Fibroblast of skin of abdomen (primary cell): ENCODE measurements around the gene TRABD2B.

Experiments used
- DNase-seq: peaks from one replicate; pipeline ENCODE4 v3.0.0-alpha.2; 2013

Gene TRABD2B

GRCh38 chr1:47752559-47752958, 244.6 kb downstream of the TRABD2B start:
- DNase-seq: no peak

- no peak for DNase-seq
Observed at GRCh38 chr1:47751996-47752451, 245.2 kb downstream of the TRABD2B start.

DNA sequence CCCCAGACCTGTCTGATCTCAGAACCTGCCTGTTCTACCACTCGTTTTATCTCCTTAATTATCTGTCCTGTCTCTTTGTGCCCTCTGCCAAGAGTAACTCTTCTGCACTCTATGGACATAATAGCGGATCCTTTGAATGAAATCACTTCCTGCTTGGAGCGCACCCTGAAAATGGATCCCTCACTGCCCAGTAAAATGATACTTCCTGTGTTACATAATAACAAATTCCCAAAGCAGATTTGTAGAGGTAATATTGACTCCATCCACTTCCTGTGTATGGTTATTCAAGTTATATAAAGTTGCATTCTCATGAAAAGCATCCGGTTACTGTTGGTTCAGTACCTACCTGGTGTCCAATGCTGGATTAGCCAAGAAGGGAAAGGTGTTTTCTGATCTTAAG, 246.0 kb downstream of the TRABD2B start:
- no peak for DNase-seq

DNA sequence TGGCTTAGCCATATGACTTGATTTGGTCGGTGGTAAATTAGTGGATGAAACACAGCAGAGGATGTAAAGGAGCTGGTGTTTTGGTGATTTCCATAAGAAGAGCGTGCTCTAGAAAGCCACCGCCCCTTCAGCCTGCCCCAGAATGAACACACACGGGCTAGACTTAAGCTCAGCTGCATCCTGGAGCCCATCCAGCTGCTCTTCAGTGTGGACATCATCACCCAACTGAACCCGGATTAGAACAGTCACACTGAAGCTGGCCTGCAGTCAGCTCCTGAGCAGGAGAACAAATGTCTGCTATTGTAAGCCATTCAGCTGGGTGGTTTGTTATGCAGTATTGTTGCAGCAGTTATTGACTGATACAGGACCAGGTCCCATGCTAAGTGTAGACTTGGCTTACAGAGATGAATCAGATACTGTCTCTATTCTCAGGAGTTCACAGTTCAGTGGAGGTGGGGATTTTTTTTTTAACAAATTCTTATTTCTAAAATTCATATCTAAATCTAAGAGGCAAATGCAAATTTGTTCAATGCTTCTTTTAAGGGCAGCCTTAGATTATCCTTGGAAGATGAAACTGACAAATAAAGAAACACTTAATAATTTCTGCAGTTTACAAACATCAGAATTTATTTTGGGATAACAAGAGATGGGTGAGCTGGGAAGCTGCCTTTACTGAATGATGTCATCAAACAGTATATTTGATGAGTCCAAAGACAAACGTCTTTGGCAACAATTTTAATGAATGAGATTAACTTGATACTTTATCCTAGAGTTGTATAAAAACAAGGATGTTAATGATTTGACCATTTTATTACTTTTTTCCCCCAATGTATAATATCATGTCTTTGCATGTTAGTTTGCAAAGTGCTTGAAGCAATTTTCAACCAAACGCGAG, 251.2 kb downstream of the TRABD2B start:
- no peak for DNase-seq

- DNase-seq: no peak
Observed at GRCh38 chr1:47742890-47743760, 254.1 kb downstream of the TRABD2B start.

GRCh38 chr1:47738560-47739182, 258.5 kb downstream of the TRABD2B start:
- DNase-seq: peak; percentile 57

DNA sequence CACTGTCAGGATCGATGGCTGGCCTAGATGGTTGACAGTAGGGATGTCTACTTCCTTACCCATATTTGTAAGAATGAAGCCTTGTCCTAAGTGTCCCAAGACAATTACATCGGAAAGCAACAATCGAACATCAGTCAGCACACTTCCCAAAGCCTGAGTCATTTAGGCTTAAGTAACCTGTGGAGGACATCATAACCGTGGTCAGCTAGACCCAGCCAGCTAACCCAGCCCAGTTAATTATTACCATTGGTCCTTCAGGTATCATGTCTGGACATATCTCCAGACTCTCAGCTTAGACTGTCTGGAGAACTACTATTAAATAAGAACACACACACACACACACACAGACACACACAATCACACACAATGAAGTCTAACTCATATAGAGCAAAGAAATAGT, 264.7 kb downstream of the TRABD2B start:
- DNase-seq: no peak

DNA sequence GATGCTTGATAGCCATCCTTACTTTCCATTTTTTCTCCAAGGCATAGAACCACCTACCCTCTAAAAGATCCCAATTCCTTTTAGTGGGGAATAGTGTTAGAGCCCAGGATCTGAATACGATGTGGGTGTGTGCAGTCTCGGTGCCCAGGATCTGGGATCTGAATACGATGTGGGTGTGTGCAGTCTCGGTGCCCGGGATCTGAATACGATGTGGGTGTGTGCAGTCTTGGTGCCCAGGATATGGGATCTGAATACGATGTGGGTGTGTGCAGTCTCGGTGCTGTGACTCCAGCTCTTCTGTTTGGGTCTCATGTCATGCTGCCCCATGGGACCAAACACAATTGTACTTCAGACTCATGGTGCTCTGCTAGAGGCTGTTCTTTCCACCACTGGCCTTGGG, 265.5 kb downstream of the TRABD2B start:
- no peak for DNase-seq

DNA sequence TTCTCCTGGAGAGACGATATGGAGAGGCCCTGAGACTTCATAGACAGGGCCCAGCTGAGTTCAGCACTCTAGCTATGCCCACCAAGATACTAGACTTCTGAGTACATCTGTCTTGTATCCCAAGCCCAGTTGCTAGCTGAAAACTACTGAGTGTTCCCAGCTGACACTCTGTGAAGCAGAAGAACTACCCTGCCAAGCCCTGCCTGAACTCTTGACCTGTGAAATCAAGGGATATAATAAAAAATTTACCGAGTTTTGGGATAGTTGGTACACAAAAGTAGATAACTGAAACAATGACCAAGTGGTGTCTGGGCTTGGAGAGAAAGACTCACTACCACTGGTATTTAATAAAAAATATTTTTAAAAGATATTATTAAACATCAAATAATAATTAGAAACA, 267.5 kb downstream of the TRABD2B start:
- no peak for DNase-seq

GRCh38 chr1:47727697-47728085, 269.5 kb downstream of the TRABD2B start:
- no peak for DNase-seq

DNA sequence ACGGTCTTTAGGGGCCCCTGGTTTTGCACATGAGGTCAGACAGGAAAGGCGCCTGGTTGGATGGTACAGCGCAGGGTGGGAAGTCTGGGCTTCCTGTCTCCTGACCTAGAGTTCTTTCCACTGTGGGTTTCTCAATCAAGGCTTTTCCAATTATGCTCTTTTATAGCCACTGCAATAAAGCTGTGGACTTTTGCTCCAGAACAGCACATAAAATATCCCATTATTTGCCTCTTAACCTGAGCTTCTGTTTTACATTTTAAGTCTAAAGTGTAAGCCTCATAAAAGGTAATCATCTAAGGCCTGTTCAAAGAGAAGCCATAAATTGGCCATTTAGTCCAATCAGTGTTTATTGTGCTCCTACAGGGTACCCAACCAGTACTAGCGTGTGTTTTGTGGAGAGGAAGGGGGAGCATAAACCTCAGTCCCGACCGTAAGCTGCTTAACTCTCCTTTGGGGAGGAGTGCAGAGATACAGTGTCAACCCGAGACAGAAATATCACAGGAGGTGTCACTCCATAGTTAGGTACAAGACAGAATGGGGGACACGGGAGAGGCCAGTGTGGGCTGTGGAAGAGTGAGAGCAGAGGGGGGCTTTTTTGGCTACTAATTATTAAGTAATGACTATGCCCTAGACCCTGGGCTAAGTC, 270.0 kb downstream of the TRABD2B start:
- no peak for DNase-seq

- DNase-seq: peak; percentile 48
Observed at GRCh38 chr1:47725992-47726855, 271.0 kb downstream of the TRABD2B start.

GRCh38 chr1:47725511-47725991, 271.6 kb downstream of the TRABD2B start:
- no peak for DNase-seq

DNA sequence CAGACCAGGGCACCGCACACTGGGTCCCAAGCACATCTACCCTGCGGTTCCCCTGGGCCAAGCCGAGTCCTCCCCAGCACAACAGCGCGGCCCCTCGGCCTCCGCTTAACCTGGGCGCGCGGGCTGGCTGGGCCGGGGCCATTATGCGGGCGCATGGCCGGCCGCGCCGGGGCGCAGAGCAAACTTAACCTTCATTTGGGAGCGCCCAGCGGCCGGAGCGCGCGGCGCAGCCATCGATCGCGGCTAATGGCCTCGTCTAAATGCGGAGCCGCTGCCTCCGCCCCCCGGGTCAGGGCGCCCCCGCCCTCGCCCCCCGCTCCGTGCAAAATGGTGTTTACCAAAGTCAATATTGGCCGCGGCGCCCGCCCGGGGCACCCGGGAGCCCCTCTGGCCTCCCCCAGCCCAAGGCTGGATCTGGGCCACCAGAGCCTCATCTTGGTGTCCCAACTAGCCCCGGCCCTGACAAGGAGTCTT, 272.1 kb downstream of the TRABD2B start:
- DNase-seq: no peak

DNA sequence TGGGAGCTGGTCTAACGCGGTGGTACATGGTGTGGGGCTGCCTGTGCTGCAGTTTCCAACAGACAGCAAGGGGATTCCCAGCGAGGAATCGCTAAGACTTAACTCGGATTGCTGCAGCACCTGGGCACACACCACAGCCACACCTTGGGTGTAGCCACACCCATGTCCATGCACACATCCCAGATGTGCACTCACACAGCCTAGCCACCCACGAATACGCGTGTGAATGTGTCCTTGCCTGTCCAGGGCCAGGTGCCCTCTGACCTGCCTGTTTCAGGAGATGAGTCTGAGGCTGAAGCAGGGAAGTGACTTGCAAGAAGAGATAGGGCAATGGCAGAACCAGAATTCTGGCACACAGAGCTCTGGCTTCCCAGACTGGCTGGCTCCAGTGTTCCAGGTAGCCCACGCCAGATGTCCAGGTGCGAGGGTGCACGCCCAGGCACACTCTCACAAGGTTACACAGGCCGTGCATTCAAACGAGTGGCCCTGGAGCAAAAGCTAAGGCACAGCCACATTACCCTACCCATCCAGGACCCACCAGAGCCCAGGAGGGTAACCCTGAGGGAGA, 272.7 kb downstream of the TRABD2B start:
- no peak for DNase-seq

- DNase-seq: no peak
Observed at GRCh38 chr1:47722909-47723580, 274.1 kb downstream of the TRABD2B start.

GRCh38 chr1:47722101-47722500, 275.1 kb downstream of the TRABD2B start:
- DNase-seq: no peak

DNA sequence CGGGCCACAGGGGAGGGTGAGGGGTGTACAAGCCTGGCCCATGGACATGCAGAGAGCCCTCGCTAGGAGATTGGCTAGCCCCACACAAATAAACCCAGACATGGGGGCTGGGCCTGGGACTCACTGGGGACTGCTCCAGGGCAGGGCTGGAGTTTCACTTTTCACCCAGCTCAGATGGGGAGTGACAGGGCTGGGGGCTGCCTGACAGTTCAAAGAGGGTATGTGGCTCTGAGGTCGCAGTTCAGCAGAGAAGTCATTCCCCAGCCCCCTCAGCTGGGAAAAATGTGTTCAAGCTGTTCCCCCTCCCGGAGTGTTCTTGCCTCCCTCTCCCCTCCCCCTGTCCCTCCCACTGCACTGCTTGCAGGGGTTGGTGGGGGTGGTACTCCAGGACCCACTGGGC, 277.1 kb downstream of the TRABD2B start:
- no peak for DNase-seq

- no peak for DNase-seq
Observed at GRCh38 chr1:47717341-47717740, 279.8 kb downstream of the TRABD2B start.
